K562 (cell line): ENCODE data around the gene TMEM86B. TPM values are rescaled to one million over a fixed set of nuclear protein-coding genes. Genes with fewer than 3 reads are reported as not detected.

Experiments
- HMG20B ChIP-seq: fragments of 250-450 bp; sonication (Bioruptor Pico); IDR thresholded peaks from 2 replicates; pipeline ENCODE4 v1.5.0; 2021; ENCODE audit warnings: mild to moderate bottlenecking
- HMGN3 ChIP-seq: IDR thresholded peaks from 2 replicates; pipeline ENCODE4 v1.6.1; 2011; ENCODE audit warnings: borderline replicate concordance, low read depth, mild to moderate bottlenecking, mixed read lengths, low read length; ENCODE audit not compliant: insufficient read length; ENCODE audit errors: extremely low read depth
- JUNB ChIP-seq: fragments of 450-650 bp; formaldehyde crosslinking; conservative IDR thresholded peaks from 2 replicates; pipeline ENCODE4 v1.4.0; 2020; ENCODE audit warnings: mild to moderate bottlenecking
- KDM5B ChIP-seq: fragments of 200-600 bp; sonication (generic); IDR thresholded peaks from 2 replicates; pipeline ENCODE4 v1.6.1; 2012; ENCODE audit warnings: low read depth, mild to moderate bottlenecking, moderate library complexity, low read length, control low read depth, inconsistent platforms; ENCODE audit not compliant: insufficient replicate concordance
- MTA3 ChIP-seq: fragments of 450-650 bp; formaldehyde crosslinking; IDR thresholded peaks from 2 replicates; pipeline ENCODE4 v1.6.1; 2017; ENCODE audit warnings: mild to moderate bottlenecking, borderline replicate concordance
- REST ChIP-seq, 2 experiments: fragments of 450-650 bp; formaldehyde crosslinking in 1 of 2; IDR thresholded peaks; 2 replicates each; pipeline versions ENCODE4 v1.4.0 to v1.6.1; 2014 to 2020; ENCODE audit warnings: mild to moderate bottlenecking in 2 of 2, borderline replicate concordance in 1 of 2, low read depth in 1 of 2
- STAT5A ChIP-seq: IDR thresholded peaks from 2 replicates; pipeline ENCODE4 v1.6.1; 2012; ENCODE audit warnings: low read length, inconsistent platforms, borderline replicate concordance
- TEAD4 ChIP-seq, 2 experiments: sonication (generic) in 1 of 2; formaldehyde crosslinking in 1 of 2; IDR thresholded peaks; 2 replicates each; pipeline versions ENCODE4 v1.6.1 to v1.8.0; 2012 to 2022; ENCODE audit warnings: borderline replicate concordance in 1 of 2, inconsistent platforms in 1 of 2, low read length in 1 of 2, mild to moderate bottlenecking in 1 of 2, missing genetic modification reagents in 1 of 2
- ZNF444 ChIP-seq: fragments of 250-450 bp; sonication (Bioruptor Pico); IDR thresholded peaks from 2 replicates; pipeline ENCODE4 v1.4.0; 2020; ENCODE audit warnings: mild to moderate bottlenecking, moderate library complexity
- polyA plus RNA-seq, 8 experiments: library from polyadenylated mRNA; depleted of rRNA in 4 of 8; stranded (reverse) in 5 of 8; unstranded in 3 of 8; fragments of >200 nt; fragmentation: Nextera tagmentation in 2 of 8; fragmentation: Illumina TruSeq in 1 of 8; extraction: Ambion mirVana in 2 of 8; extraction: Trizol in 1 of 8; gene quantifications; 2 replicates each; pipeline versions ENCODE4 v1.2.1 to v1.2.3, GENCODE V29; 2011 to 2014; ENCODE audit warnings: inconsistent platforms in 1 of 8, missing spikeins in 1 of 8
- total RNA-seq, 7 experiments: library from RNA; depleted of rRNA in 6 of 7; stranded (reverse); fragments of >200 nt in 6 of 7; fragmentation: Illumina TruSeq in 2 of 7; extraction: Trizol in 2 of 7; gene quantifications; 2 replicates each; pipeline versions ENCODE4 v1.2.1 to v1.2.3, GENCODE V29; 2011 to 2021; ENCODE audit warnings: low replicate concordance in 1 of 7
- TF ChIP-seq, protein P1 (sequence below), 2 experiments: IDR thresholded peaks; 2 replicates each; pipeline ENCODE4 v1.6.1; 2011; ENCODE audit warnings: borderline replicate concordance in 1 of 2, control low read depth in 1 of 2, low read depth in 1 of 2, low read length in 1 of 2, mild to moderate bottlenecking in 1 of 2, mixed read lengths in 1 of 2, moderate library complexity in 1 of 2; ENCODE audit not compliant: insufficient read depth in 1 of 2, insufficient read length in 1 of 2, poor library complexity in 1 of 2, severe bottlenecking in 1 of 2; ENCODE audit errors: extremely low read depth in 1 of 2
- TF ChIP-seq, protein P2 (sequence below): fragments of 450-650 bp; formaldehyde crosslinking; IDR thresholded peaks from 2 replicates; pipeline ENCODE4 v1.4.0; 2020; ENCODE audit warnings: mild to moderate bottlenecking
- TF ChIP-seq, protein P3 (sequence below), 2 experiments: fragments of 200-800 bp in 1 of 2; sonication (Bioruptor generic) in 1 of 2; sonication (generic) in 1 of 2; formaldehyde crosslinking in 1 of 2; IDR thresholded peaks in 1 of 2; conservative IDR thresholded peaks in 1 of 2; 2 replicates each; pipeline versions ENCODE4 v1.5.0 to v1.6.1; 2016 to 2020; ENCODE audit warnings: missing compliant biosample characterization in 1 of 2, missing genetic modification characterization in 1 of 2, missing genetic modification reagents in 1 of 2

TMEM86B gene
- total and polyA plus RNA-seq, 9 of the 15 experiments (the other 6 are each of a cell fraction or from before 2014, with no cell fraction given) = 0.28 to 7.9 (median 2.1) TPM

- TF ChIP-seq REST (IDR thresholded peaks at IDR 0.05; ENCODE audit: borderline replicate concordance) (peak; percentile 65), REST (CRISPR knock-in tag; IDR thresholded peaks at IDR 0.05; ENCODE audit: low read depth) (peak; percentile 62), HMG20B (CRISPR knock-in tag) (no peak), STAT5A (peak; percentile 62; the same call in 1 of the 2 replicates), TEAD4 (IDR thresholded peaks at IDR 0.05; ENCODE audit: low read length) (peak; percentile 74), TEAD4 (CRISPR knock-in tag; IDR thresholded peaks at IDR 0.05; ENCODE audit: borderline replicate concordance) (no peak), MTA3 (peak; percentile 97), KDM5B (peak; percentile 85), HMGN3 (peak; percentile 93), JUNB (CRISPR knock-in tag) (no peak), ZNF444 (CRISPR knock-in tag) (no peak)
- TF ChIP-seq, protein P1, sequence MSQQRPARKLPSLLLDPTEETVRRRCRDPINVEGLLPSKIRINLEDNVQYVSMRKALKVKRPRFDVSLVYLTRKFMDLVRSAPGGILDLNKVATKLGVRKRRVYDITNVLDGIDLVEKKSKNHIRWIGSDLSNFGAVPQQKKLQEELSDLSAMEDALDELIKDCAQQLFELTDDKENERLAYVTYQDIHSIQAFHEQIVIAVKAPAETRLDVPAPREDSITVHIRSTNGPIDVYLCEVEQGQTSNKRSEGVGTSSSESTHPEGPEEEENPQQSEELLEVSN (IDR thresholded peaks at IDR 0.05; ENCODE audit: borderline replicate concordance in 1 of 2, extremely low read depth in 1 of 2, insufficient read depth in 1 of 2, insufficient read length in 1 of 2, low read depth in 1 of 2, low read length in 1 of 2, poor library complexity in 1 of 2, severe bottlenecking in 1 of 2) = peak in 1 of 2 experiments; percentile 82
- TF ChIP-seq, protein P2, sequence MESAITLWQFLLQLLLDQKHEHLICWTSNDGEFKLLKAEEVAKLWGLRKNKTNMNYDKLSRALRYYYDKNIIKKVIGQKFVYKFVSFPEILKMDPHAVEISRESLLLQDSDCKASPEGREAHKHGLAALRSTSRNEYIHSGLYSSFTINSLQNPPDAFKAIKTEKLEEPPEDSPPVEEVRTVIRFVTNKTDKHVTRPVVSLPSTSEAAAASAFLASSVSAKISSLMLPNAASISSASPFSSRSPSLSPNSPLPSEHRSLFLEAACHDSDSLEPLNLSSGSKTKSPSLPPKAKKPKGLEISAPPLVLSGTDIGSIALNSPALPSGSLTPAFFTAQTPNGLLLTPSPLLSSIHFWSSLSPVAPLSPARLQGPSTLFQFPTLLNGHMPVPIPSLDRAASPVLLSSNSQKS (CRISPR knock-in tag) = no peak
- TF ChIP-seq, protein P3, sequence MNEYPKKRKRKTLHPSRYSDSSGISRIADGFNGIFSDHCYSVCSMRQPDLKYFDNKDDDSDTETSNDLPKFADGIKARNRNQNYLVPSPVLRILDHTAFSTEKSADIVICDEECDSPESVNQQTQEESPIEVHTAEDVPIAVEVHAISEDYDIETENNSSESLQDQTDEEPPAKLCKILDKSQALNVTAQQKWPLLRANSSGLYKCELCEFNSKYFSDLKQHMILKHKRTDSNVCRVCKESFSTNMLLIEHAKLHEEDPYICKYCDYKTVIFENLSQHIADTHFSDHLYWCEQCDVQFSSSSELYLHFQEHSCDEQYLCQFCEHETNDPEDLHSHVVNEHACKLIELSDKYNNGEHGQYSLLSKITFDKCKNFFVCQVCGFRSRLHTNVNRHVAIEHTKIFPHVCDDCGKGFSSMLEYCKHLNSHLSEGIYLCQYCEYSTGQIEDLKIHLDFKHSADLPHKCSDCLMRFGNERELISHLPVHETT (CRISPR knock-in tag; conservative IDR thresholded peaks at IDR 0.05 in 1 of 2, IDR thresholded peaks at IDR 0.05 in 1 of 2) = peak in 1 of 2 experiments; percentile 95; a peak in 2 of 4 replicates
These were observed 30.4 kb upstream of the TMEM86B start, which contains the start of gene PPP6R1 (continued) for GRCh38 chr19:55258828-55259539.
